GM10266 (cell line): ENCODE data around the gene RAD51B.

Experiments used
- DNase-seq: peaks from one replicate; pipeline ENCODE4 v3.0.0; 2012; ENCODE audit errors: extremely low spot score
- TF ChIP-seq, protein P1 (sequence below): IDR thresholded peaks from 2 replicates; pipeline ENCODE4 v1.5.1; 2012; ENCODE audit warnings: mild to moderate bottlenecking, low read depth; ENCODE audit not compliant: control insufficient read depth, insufficient read depth; ENCODE audit errors: missing control alignments

Gene RAD51B

DNA sequence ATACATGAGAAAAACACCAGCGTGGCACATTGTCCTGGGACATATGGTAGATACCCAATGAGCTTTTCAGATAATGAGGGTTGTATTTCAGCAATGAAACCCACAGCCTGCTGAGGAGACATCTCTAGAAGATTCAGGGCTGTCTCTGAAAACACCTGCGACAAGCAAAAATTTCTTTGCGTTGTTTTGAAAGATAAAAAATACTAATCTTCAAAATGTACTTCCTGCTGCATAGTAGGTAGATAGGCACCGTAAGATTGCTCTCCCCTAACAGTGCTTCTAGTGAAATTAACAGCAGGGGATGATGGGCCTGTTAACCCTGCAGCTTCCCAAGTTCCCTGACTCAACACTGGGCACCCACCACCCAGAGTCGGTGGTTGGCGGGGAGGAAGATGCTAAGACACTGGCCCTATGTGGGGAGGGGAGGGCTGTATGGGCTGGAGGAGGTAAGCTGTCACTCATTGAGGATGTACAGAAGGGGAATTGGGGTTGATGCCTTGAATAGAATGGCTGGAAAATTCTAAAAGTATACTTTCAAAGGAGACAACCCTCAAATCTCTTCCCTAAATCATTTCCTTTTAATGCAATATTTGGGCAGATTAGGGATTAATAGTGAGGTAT, 953.3 kb downstream of the RAD51B start:
- TF ChIP-seq, protein P1, sequence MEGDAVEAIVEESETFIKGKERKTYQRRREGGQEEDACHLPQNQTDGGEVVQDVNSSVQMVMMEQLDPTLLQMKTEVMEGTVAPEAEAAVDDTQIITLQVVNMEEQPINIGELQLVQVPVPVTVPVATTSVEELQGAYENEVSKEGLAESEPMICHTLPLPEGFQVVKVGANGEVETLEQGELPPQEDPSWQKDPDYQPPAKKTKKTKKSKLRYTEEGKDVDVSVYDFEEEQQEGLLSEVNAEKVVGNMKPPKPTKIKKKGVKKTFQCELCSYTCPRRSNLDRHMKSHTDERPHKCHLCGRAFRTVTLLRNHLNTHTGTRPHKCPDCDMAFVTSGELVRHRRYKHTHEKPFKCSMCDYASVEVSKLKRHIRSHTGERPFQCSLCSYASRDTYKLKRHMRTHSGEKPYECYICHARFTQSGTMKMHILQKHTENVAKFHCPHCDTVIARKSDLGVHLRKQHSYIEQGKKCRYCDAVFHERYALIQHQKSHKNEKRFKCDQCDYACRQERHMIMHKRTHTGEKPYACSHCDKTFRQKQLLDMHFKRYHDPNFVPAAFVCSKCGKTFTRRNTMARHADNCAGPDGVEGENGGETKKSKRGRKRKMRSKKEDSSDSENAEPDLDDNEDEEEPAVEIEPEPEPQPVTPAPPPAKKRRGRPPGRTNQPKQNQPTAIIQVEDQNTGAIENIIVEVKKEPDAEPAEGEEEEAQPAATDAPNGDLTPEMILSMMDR = no peak
- no peak for DNase-seq

DNA sequence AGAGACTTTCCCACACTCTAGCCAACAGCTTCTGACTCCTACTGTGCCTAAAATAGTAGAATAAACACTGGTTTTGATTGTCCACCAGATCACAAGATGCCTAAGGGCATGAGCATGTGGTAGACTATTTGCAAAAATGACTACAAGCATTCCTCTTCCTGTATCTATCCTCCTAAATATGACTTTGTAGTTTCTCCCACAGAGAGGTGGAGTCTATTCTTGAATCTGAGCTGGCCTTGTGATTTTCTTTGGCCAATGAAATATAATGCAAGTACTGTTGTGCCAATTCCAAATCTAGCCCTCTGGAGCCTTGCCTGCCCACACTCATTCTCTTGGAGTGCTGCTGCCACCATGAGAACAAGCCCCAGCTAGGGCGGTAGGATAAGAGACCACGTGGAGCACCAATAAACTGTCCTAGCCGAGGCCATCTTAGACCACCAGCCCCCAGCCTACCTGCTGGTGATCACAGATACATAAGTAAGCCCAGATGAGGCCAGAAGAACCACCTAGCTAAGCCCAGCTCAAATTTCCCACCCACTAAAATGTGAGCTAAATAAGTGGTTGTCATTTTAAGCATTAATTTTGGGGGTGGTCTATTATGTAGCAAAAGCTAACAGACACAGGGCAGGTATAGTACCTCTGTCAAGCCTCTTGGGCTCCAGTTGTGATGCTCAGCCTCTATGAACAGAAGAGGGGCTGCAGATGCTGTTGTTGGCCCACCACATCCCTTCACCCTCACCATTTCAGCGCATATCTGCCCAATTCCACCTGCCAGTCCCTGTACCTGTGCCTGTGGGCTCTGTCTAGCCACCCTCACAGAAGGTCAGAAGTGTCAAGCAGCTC, 955.4 kb downstream of the RAD51B start:
- DNase-seq = no peak
- TF ChIP-seq, protein P1 = no peak

GRCh38 chr14:68775614-68776126, 956.1 kb downstream of the RAD51B start:
- TF ChIP-seq, protein P1 = peak; percentile 12
- DNase-seq = no peak

DNA sequence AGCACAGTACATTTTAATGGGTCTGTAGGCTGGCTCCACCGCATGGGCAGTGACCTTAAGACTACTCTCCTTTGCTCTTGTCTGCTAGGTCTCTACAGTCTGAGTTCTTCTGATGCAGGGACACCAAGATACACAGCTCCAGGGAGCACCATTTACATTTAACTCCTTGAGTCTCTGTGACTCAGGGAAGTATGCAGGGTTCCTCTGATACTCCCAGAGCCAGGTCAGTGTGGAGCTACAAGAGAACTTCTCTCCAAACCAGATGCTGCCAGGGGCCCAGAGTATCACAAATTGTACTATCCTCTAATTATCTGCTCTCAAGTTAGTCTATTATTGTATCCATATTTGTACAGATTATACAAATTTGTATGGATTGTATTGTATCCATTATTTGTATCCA, 958.1 kb downstream of the RAD51B start:
- TF ChIP-seq, protein P1 = no peak
- DNase-seq = no peak
